OCI-M1 (cell line): ENCODE results near the gene TRMT1.

Experiments used
- DNase-seq: peaks from one replicate; lab custom pipeline; 2025; lab: John Stamatoyannopoulos, UW

The TRMT1 gene

DNA sequence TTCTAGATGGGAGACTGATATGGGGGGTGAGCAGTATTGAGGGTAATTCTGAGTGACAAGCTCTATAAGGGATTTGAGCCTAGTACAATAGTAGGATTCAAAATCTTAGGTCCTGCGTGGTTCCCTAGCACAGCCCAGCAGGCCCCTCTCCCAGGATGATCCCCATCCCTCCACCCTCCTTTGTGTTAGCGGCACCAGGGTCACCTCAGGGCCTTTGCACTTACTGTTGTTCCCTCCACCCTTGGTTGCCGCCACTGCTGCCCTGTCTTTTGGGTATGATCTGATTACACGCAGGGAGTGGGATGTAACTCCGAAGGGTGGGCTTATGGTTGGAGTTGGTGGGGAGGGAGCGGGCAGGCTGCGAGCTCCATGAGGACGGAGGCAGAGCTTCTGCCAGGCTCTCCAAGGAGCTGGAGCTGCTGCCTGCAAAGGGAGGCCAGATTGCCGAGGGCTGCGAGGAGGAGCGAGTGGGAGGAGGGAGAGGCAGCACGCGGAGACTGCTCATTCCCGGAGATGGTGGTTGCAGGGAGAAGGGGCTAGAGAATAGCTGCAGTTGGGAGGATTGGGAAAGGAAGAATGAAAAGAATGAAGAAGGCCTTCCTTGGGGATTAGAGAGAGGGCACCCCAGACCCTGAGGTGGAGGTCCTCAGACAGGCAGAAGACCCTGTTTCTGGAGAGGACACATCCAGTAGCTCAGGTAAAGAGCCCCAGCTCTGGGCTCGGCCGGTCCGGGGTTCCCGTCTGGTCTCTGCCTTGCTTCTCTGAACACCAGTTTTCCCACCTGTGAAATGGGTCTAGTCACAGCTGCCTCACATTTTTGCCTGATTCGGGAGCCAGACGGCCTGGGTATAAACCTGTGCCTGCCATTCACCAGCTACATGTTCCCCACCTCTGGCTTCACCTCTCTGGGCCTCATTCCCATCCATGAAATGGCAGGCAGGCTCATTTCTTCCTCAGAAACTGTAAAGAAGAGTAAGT, 6.7 kb upstream of the TRMT1 start:
- no peak for DNase-seq

DNA sequence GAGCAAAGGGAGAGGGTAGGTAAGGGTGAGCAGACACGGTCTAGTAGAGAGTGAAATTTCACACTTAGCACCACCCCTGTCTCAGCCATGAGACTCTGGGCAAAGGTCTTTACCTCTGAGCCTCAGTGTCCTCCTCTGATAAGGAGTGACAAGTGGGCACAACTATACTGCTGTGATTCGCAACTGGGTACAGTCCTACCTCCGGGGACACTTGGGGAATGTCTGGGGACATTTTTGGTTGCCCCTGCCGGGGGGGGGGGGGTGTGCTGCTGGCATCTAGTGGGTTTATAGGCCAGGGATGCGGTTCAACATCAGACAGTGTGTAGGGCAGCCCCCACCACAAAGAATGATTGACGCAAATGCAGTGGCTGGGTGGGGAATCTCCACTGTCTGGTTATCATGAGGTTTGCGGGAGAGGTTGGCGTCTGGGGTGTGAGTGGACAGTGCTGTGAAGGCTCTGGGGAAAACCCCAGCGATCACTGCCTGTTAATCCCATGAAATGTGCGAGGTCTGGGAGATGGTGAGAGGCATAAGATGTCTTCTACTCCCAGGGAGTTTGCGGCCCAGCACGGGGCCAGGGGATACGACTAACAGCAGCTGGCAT, 5.8 kb upstream of the TRMT1 start:
- no peak for DNase-seq

DNA sequence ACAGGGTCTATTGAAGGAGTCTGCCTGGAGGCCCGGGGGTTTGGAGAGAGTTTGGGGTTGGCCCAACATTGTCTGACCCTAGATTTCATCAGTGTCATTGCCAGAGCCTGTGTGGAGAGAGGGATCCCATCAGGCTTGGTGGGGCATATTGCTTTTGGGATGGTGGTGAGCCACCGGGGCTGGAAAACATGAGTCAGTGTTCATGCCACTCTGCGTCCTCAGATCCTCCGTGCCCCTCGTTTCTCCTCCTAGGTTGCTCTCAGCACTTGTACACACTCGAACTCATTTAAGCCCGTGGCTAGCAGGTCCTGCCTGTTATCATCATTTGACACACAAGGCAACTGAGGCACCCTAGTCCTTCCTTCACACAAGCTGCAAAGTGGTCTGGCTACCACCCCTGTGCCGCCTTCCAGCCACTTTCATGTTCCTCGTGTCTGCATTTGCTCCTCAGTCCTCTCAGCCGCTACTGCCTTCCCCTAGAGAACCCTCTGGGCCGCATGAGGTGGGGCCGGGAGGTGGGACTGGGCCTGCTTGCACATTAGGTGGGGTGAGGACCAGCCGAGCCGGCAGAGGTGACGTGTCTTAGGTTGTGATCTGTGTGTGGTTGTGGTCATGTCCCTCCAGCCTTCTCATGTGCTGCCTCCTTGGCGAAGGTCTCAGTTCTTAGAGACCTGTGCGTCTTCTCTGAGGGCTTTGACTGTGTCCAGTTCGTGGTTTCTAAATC, 5.2 kb upstream of the TRMT1 start:
- DNase-seq = no peak

- no peak for DNase-seq
Measured at GRCh38 chr19:13120817-13121216, 4.3 kb upstream of the TRMT1 start.

DNA sequence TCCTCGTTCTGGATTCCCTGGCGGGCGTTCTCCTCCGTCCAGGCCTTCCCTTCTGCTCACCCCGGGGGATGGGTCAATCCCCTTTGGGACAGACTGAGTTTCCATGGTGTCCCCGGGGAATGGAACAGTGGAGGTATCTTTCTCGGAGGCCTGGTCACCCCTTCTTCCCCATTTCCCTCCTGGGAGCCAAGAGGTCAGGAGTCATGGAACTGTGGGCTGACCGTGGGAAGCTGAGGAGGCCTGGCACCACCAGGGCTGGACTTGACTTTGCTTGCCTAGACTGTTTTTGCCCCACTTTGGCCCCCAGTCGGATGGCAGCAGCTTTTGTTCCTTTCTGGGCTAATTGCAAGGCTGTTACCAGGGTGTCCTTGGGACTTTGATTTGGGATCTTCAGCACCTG, 3.5 kb upstream of the TRMT1 start:
- no peak for DNase-seq

DNA sequence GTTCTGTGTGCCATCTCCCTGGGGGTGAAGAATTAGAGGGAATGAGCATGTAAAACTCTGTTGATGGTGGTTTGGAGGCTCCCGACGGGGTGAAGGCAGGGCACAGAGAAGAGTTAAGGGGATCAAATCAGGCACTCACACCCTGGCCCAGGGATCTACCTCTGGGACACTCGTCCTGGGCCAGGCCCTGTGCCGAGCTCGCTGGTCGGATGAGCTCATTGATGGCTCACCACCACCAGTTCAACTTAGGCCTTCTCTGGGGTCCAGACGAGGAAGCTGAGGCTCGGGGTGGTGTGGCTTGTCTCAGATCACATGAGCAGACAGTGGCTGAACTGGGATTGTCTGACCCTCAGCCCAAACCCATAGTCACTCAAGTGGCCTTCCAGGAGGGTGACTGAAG, 3.1 kb upstream of the TRMT1 start:
- DNase-seq = no peak

- peak; percentile 68 for DNase-seq
Measured at GRCh38 chr19:13118424-13119193, 2.1 kb upstream of the TRMT1 start.

DNA sequence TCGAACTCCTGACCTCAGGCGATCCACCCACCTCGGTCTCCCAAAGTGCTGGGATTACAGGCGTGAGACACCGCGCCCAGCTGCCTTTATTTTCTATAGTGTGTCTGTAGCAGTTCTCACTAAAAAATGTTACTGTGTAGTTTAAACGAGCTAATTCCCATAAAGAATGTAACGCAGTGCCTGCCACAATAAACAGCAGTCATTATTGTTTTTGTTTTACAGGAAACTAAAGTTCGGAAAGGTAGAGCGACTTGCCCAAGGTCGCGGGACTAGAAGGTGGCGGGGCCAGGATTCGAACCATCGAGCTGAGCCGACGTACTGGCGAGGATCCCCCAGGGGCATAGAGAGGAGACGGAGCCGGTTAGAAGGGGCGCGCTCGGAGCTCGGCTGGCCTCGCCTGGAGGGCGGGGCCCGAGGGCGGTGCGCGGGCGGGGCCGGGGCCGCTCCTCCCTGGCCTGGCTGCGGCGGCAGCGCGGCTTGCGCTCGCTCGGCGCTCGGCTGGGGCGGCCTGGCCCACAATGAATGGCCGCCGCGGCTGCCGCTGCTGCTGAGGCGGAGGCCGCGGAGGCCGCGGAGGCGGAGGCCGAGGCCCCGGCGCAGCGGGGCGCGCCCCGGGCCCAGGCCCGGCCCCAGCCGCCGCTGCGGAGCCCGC, 1.4 kb upstream of the TRMT1 start, which contains the start of gene NACC1:
NACC1 (plus strand) TSS at position 493 of the 652 bp plus-strand sequence. CDS start 16,944 bp downstream, outside the sequence.
- peak; percentile 93 for DNase-seq

GRCh38 chr19:13117176-13117771, 734 bp upstream of the TRMT1 start:
- DNase-seq = no peak

DNA sequence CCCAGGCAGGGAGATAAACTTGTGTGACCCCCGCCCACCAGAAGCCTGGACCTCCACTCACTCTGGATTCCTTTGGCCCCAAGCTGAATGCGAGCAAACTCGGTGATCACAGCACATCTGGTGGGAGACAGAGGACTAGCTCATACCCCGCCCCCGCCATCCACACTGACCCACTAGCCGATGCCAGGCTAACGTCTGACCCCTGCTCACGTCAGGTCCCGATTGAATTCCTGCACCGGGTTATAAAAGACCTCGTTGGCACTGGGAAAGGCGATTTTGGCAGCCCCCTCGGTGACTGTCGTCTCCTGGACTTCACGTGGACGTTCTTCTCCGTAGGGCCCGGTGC, 631 bp downstream of the TRMT1 start:
- no peak for DNase-seq

DNA sequence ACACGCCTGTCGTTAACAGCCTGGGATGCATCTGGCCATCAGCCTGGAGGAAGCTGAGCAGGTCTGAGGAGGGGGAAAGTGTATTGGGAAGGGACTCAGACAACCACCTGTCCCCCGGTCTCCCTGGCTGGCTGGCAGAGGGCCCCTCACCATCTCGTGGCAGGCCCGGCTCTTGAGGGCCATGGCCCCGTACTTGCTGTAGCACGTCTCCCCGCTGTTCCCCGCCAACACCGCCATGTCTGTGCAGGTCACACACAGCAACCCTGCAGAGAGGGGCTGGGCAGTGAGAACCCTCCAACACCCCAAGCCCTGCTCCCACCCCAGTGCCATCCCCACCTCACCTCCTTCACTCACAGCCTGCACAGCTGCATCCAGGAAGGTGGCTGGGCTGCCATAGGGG, 4.0 kb downstream of the TRMT1 start:
- no peak for DNase-seq

- no peak for DNase-seq
Measured at GRCh38 chr19:13110099-13110610, 6.4 kb downstream of the TRMT1 start.

DNA sequence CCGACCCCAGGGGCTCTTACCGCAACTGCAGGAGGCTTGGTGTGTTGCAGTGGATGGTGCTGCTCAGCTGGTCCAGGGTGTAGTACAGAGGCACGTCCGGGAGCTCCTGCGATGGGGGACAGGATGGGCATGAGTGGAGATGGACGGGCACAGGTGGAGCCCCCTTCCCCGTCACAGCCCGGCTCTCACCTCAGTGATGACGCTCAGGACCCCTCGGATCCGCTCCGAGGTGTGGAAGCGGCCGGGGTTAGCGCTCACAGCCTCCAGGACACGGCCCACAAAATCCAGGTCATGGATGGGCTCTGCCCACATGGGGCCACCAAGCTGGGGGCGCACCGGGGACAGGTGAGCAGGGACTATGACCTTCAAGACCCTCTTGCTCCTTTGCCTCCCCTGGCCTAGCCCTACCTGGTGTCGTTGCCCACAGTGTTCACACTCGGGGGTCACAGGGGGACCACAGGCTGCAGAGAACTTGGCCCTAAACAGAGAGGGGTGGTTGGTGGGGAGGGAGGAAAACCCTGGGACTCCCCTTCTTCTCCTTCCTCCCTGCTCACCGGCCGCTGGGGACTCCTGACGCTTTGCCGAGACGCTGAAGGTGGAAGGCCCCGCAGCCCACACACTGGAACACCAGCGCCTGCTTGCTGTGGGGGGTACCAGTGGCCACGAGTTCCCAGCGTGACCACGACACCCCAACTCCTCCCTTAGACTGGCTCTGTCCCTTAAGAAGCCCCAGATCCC, 7.0 kb downstream of the TRMT1 start:
- DNase-seq = no peak

GRCh38 chr19:13104848-13105711, 11.5 kb downstream of the TRMT1 start:
- no peak for DNase-seq

GRCh38 chr19:13104360-13104847, 12.1 kb downstream of the TRMT1 start:
- no peak for DNase-seq

GRCh38 chr19:13103581-13104359, 12.8 kb downstream of the TRMT1 start:
- no peak for DNase-seq

DNA sequence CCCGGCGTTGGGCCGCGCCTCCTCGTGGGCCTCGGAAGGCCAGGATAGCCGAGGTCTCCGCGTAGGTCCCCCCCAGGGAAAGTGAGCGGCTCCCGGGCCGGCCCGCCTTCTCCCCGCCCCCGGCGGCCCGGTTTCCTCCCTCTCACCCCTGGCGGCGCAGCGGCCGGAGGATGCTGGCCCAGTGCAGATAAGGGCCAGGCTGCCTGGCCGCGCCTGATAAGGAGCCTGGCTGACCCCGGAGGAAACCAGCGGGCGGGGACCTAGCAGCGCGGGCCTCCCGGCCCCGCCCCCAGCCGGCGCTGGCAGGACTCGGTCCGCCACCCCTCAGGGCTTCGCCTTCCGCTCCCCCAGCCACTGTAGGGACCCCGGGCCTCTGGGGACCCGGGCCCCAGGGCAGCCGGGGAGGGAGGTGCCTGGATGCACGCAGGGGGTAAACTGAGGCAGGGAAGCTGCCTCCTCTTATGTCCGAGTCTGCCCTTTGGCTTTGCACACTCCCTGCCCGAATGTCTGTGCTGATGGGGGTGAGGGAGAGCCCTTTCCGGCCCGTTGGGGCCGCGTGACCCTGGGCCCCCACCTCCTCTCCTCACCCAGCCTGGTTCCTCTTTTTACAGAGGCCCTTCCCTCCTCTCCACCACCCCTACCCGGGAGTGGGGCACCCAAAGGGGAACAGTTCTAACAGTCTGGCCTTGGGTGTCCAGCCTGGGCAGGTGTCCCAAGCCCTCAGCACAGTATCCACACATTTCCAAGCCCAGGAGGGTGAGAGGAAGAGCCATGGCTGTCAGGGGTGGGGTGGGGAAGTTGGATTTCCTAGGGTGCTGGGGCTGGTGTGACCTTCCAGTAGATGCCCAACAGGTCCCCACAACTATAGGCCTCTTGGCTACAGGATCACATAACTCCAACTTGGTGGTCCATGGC, 13.6 kb downstream of the TRMT1 start, which contains the start of gene LYL1:
LYL1 (minus strand) TSS at position 193 of the 915 bp plus-strand sequence. CDS start 1,687 bp downstream, outside the sequence.
- peak; percentile 97 for DNase-seq
